PFSK-1 (cell line): ENCODE measurements around the gene RIN3.

Source experiments
- FOXP2 ChIP-seq: optimal IDR thresholded peaks from 2 replicates; pipeline ENCODE3; 2011; ENCODE audit warnings: borderline replicate concordance, control low read depth, inconsistent platforms; ENCODE audit not compliant: insufficient read depth; ENCODE audit errors: extremely low read length, extremely low read depth
- POLR2AphosphoS5 ChIP-seq: IDR thresholded peaks from 2 replicates; pipeline ENCODE4 v1.6.1; 2012; ENCODE audit warnings: low read depth, mild to moderate bottlenecking, control low read depth, low read length, moderate library complexity
- SIN3A ChIP-seq: IDR thresholded peaks from 2 replicates; pipeline ENCODE4 v1.6.1; 2012; ENCODE audit warnings: mild to moderate bottlenecking, low read length, moderate library complexity, borderline replicate concordance; ENCODE audit not compliant: insufficient read depth
- TAF1 ChIP-seq: IDR thresholded peaks from 2 replicates; pipeline ENCODE4 v1.6.1; 2012; ENCODE audit warnings: low read length, control low read depth, borderline replicate concordance; ENCODE audit not compliant: insufficient read depth

- TF ChIP-seq POLR2AphosphoS5 = no peak
- TF ChIP-seq SIN3A = no peak
- TF ChIP-seq TAF1 = no peak
- no peak for TF ChIP-seq FOXP2
These were observed 10.9 kb upstream of the RIN3 start for GRCh38 chr14:92502541-92503286.
